WTC11 (cell line): ENCODE measurements around the gene U2AF1L4. TPM values are rescaled to one million over a fixed set of nuclear protein-coding genes. Genes with fewer than 3 reads are reported as not detected.
A peak's percentile ranks its signal among the peaks of the same experiment; 100 is the strongest.

Experiments used
- ATAC-seq: fragments of 200-7000 bp; cut with Tn5 transposase; 2 replicates; pipeline ENCODE4 v1.10.0; 2021; ENCODE audit warnings: mild to moderate bottlenecking, moderate library complexity
- CTCF ChIA-PET: fragments of 300-600 bp; sonication (Branson Sonifier 250); formaldehyde crosslinking; loops from one replicate; lab custom pipeline; 2021; ENCODE audit warnings: antibody characterized with exemption; lab: Charles Lee
- POLR2A ChIA-PET: fragments of 350-600 bp; sonication (Branson Sonifier 250); formaldehyde crosslinking; loops from one replicate; lab custom pipeline; 2021; ENCODE audit warnings: antibody characterized with exemption; lab: Charles Lee
- DNase-seq: peaks from one replicate; pipeline ENCODE4 v3.0.0; 2021; ENCODE audit warnings: low spot score
- H3K27ac Mint-ChIP-seq: 2 replicates; pipeline ENCODE4 v1.8.0; 2021; ENCODE audit warnings: mixed read lengths
- H3K27me3 Mint-ChIP-seq: 2 replicates; pipeline ENCODE4 v1.8.0; 2021; ENCODE audit warnings: low read depth, mild to moderate bottlenecking, moderate library complexity, mixed read lengths
- H3K36me3 Mint-ChIP-seq: 2 replicates; pipeline ENCODE4 v1.8.0; 2021; ENCODE audit warnings: mixed read lengths
- H3K4me1 Mint-ChIP-seq: 2 replicates; pipeline ENCODE4 v1.8.0; 2022; ENCODE audit warnings: mixed read lengths
- H3K4me3 Mint-ChIP-seq: 2 replicates; pipeline ENCODE4 v1.8.0; 2021; ENCODE audit warnings: mild to moderate bottlenecking, moderate library complexity, mixed read lengths
- H3K9me3 Mint-ChIP-seq: 2 replicates; pipeline ENCODE4 v1.8.0; 2021; ENCODE audit warnings: mixed read lengths
- ETV6 ChIP-seq: sonication (generic); formaldehyde crosslinking; IDR thresholded peaks from 2 replicates; pipeline ENCODE4 v1.8.1; 2022; ENCODE audit warnings: mild to moderate bottlenecking, missing genetic modification reagents
- GTF2I ChIP-seq: fragments of 250-450 bp; sonication (Bioruptor Pico); conservative IDR thresholded peaks from 2 replicates; pipeline ENCODE4 v1.4.0; 2021; ENCODE audit warnings: mild to moderate bottlenecking
- IRF2 ChIP-seq: sonication (generic); formaldehyde crosslinking; IDR thresholded peaks from 2 replicates; pipeline ENCODE4 v1.8.0; 2022; ENCODE audit warnings: low read depth, missing genetic modification reagents, borderline replicate concordance
- JUN ChIP-seq: sonication (generic); formaldehyde crosslinking; IDR thresholded peaks from 2 replicates; pipeline ENCODE4 v1.8.0; 2023; ENCODE audit warnings: mild to moderate bottlenecking, missing genetic modification reagents
- MYBL2 ChIP-seq: sonication (generic); formaldehyde crosslinking; IDR thresholded peaks from 2 replicates; pipeline ENCODE4 v1.8.1; 2023; ENCODE audit warnings: mild to moderate bottlenecking, moderate library complexity, missing genetic modification reagents
- PRRX2 ChIP-seq: fragments of 250-450 bp; sonication (Bioruptor Pico); IDR thresholded peaks from 2 replicates; pipeline ENCODE4 v1.8.0; 2021; ENCODE audit warnings: mild to moderate bottlenecking
- ZBTB21 ChIP-seq: sonication (generic); formaldehyde crosslinking; IDR thresholded peaks from 2 replicates; pipeline ENCODE4 v1.8.1; 2023; ENCODE audit warnings: mild to moderate bottlenecking, missing genetic modification reagents, borderline replicate concordance
- ZNF263 ChIP-seq: sonication (generic); formaldehyde crosslinking; IDR thresholded peaks from 2 replicates; pipeline ENCODE4 v1.8.1; 2022; ENCODE audit warnings: low read depth, mild to moderate bottlenecking, moderate library complexity, missing genetic modification reagents
- total RNA-seq: library from RNA; stranded (reverse); gene quantifications from 3 replicates; pipeline ENCODE4 v1.2.3, GENCODE V29; 2021
- TF ChIP-seq, protein P1 (sequence below): sonication (generic); formaldehyde crosslinking; IDR thresholded peaks from 2 replicates; pipeline ENCODE4 v1.8.0; 2022; ENCODE audit warnings: mild to moderate bottlenecking, missing genetic modification reagents
- TF ChIP-seq, protein P2 (sequence below): fragments of 250-450 bp; sonication (Bioruptor Pico); IDR thresholded peaks from 2 replicates; pipeline ENCODE4 v1.8.0; 2021; ENCODE audit warnings: mild to moderate bottlenecking
- TF ChIP-seq, protein P3 (sequence below): sonication (generic); formaldehyde crosslinking; IDR thresholded peaks from 2 replicates; pipeline ENCODE4 v1.8.1; 2023; ENCODE audit warnings: mild to moderate bottlenecking, missing genetic modification reagents
- TF ChIP-seq, protein P4 (sequence below): fragments of 200-600 bp; IDR thresholded peaks from 2 replicates; pipeline ENCODE4 v1.8.0; 2022; ENCODE audit warnings: antibody characterized with exemption
- TF ChIP-seq, protein P5 (sequence below): sonication (generic); formaldehyde crosslinking; conservative IDR thresholded peaks from 2 replicates; pipeline ENCODE4 v1.8.1; 2022; ENCODE audit warnings: mild to moderate bottlenecking, missing genetic modification reagents
- TF ChIP-seq, protein P6 (sequence below): sonication (generic); formaldehyde crosslinking; IDR thresholded peaks from 2 replicates; pipeline ENCODE4 v1.8.1; 2022; ENCODE audit warnings: mild to moderate bottlenecking, missing genetic modification reagents, moderate library complexity, borderline replicate concordance
- TF ChIP-seq, protein P7 (sequence below): sonication (generic); formaldehyde crosslinking; IDR thresholded peaks from 2 replicates; pipeline ENCODE4 v1.8.0; 2023; ENCODE audit warnings: missing genetic modification reagents, mild to moderate bottlenecking, borderline replicate concordance

Gene U2AF1L4
- total RNA-seq, 1 experiment from 2014 or later, result 20.9 TPM

DNA sequence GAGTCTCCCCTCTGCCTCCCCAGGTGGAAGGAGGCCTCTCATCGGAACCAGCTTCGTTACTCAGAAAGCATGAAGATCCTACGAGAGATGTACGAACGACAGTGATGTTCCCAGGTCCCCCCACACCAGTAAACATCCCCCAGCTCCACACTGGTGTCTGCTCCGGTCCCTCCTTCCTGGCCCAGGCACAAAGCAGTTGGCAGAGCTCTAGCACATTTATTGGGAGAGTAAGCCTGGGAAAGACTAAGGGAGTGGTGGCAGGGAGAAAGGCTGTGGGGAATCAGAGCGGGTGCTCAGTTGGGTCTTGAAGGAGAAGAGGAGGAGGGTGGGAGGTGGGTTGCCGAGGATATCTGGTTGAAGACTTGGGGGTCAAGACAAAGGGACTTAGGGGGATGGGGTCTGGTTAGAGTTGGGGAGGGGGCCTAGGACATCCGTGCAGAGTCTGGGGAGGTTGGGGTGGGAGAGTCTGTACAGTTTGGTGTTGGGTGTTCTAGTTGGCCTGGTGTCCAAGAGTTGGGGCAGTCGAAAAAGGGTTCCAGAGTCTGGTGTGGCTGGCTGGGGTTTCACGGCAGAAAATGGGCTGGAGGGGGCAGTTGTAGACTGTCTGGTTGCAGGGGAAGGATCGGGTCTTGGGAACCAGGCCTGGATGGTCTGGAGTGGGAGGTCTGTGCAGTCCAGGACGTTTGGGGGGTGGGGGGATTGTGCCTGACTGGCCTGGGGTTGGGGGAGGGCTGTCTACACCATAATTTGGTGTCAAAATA is 9.3 kb upstream of the U2AF1L4 start:
- H3K36me3 Mint-ChIP-seq, result no peaks in the 10 kb centered on the region
- CTCF ChIA-PET, result no interaction called here
- POLR2A ChIA-PET, result no interaction called here
- ATAC-seq (no peak), DNase-seq (no peak)
- peaks cover 16% of the 10 kb centered on the region for H3K4me1 Mint-ChIP-seq
- H3K27me3 Mint-ChIP-seq, result peaks cover 23% of the 10 kb centered on the region
- no peaks in the 10 kb centered on the region for H3K9me3 Mint-ChIP-seq
- no peak overlapping the region for H3K27ac Mint-ChIP-seq
- H3K4me3 Mint-ChIP-seq, result peak overlapping the region; percentile 68
- TF ChIP-seq JUN (CRISPR knock-in tag) (no peak), ZNF263 (CRISPR knock-in tag) (no peak)
- TF ChIP-seq, protein P1, sequence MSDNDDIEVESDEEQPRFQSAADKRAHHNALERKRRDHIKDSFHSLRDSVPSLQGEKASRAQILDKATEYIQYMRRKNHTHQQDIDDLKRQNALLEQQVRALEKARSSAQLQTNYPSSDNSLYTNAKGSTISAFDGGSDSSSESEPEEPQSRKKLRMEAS (CRISPR knock-in tag), result no peak

DNA sequence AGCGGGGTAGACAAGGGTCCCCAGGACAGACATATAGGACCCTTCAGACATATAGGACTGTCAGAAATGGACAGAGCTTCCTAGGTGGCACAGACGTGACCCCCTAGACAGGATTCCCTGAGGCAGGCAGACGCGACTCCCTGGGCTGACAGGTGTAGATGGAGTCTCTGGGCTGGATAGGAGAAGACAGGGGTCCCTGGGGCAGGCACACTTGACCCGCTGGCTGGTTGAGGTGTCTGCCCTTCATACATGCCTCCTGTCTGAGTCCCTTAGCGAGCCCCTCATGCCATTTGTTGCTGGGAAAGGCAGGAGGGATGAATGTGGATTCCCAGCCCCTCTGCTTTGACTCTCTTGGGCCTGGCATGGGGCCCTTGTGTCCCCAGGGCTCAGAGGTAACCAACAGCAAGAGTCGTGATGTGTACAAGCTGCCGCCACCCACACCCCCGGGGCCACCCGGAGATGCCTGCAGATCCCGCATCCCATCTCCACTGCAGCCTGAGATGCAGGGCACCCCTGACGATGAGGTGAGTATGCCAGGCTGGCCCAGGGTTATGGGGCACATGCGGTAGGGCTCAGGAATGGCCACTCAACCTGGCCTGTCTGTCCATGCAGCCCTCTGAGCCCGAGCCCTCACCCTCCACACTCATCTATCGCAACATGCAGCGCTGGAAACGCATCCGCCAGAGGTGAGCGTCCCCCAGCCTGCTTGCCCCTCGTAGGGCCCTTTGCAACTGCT is 8.6 kb upstream of the U2AF1L4 start:
- ChIA-PET CTCF (no interaction called here), POLR2A (no interaction called here)
- H3K4me3 Mint-ChIP-seq, result no peak overlapping the region
- no peak for TF ChIP-seq MYBL2
- TF ChIP-seq, protein P2, sequence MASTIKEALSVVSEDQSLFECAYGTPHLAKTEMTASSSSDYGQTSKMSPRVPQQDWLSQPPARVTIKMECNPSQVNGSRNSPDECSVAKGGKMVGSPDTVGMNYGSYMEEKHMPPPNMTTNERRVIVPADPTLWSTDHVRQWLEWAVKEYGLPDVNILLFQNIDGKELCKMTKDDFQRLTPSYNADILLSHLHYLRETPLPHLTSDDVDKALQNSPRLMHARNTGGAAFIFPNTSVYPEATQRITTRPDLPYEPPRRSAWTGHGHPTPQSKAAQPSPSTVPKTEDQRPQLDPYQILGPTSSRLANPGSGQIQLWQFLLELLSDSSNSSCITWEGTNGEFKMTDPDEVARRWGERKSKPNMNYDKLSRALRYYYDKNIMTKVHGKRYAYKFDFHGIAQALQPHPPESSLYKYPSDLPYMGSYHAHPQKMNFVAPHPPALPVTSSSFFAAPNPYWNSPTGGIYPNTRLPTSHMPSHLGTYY (CRISPR knock-in tag), result no peak
- TF ChIP-seq, protein P3, sequence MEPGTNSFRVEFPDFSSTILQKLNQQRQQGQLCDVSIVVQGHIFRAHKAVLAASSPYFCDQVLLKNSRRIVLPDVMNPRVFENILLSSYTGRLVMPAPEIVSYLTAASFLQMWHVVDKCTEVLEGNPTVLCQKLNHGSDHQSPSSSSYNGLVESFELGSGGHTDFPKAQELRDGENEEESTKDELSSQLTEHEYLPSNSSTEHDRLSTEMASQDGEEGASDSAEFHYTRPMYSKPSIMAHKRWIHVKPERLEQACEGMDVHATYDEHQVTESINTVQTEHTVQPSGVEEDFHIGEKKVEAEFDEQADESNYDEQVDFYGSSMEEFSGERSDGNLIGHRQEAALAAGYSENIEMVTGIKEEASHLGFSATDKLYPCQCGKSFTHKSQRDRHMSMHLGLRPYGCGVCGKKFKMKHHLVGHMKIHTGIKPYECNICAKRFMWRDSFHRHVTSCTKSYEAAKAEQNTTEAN (CRISPR knock-in tag), result no peak
- TF ChIP-seq ETV6 (CRISPR knock-in tag), result no peak
- TF ChIP-seq, protein P4, sequence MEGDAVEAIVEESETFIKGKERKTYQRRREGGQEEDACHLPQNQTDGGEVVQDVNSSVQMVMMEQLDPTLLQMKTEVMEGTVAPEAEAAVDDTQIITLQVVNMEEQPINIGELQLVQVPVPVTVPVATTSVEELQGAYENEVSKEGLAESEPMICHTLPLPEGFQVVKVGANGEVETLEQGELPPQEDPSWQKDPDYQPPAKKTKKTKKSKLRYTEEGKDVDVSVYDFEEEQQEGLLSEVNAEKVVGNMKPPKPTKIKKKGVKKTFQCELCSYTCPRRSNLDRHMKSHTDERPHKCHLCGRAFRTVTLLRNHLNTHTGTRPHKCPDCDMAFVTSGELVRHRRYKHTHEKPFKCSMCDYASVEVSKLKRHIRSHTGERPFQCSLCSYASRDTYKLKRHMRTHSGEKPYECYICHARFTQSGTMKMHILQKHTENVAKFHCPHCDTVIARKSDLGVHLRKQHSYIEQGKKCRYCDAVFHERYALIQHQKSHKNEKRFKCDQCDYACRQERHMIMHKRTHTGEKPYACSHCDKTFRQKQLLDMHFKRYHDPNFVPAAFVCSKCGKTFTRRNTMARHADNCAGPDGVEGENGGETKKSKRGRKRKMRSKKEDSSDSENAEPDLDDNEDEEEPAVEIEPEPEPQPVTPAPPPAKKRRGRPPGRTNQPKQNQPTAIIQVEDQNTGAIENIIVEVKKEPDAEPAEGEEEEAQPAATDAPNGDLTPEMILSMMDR, result no peak
- TF ChIP-seq GTF2I (CRISPR knock-in tag), result no peak
- TF ChIP-seq, protein P5, sequence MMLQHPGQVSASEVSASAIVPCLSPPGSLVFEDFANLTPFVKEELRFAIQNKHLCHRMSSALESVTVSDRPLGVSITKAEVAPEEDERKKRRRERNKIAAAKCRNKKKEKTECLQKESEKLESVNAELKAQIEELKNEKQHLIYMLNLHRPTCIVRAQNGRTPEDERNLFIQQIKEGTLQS (CRISPR knock-in tag), result no peak
- TF ChIP-seq PRRX2 (CRISPR knock-in tag), result no peak
- TF ChIP-seq ZBTB21, result no peak
- TF ChIP-seq IRF2, result no peak
- TF ChIP-seq, protein P6, sequence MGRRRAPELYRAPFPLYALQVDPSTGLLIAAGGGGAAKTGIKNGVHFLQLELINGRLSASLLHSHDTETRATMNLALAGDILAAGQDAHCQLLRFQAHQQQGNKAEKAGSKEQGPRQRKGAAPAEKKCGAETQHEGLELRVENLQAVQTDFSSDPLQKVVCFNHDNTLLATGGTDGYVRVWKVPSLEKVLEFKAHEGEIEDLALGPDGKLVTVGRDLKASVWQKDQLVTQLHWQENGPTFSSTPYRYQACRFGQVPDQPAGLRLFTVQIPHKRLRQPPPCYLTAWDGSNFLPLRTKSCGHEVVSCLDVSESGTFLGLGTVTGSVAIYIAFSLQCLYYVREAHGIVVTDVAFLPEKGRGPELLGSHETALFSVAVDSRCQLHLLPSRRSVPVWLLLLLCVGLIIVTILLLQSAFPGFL (CRISPR knock-in tag), result no peak
- TF ChIP-seq, protein P7, sequence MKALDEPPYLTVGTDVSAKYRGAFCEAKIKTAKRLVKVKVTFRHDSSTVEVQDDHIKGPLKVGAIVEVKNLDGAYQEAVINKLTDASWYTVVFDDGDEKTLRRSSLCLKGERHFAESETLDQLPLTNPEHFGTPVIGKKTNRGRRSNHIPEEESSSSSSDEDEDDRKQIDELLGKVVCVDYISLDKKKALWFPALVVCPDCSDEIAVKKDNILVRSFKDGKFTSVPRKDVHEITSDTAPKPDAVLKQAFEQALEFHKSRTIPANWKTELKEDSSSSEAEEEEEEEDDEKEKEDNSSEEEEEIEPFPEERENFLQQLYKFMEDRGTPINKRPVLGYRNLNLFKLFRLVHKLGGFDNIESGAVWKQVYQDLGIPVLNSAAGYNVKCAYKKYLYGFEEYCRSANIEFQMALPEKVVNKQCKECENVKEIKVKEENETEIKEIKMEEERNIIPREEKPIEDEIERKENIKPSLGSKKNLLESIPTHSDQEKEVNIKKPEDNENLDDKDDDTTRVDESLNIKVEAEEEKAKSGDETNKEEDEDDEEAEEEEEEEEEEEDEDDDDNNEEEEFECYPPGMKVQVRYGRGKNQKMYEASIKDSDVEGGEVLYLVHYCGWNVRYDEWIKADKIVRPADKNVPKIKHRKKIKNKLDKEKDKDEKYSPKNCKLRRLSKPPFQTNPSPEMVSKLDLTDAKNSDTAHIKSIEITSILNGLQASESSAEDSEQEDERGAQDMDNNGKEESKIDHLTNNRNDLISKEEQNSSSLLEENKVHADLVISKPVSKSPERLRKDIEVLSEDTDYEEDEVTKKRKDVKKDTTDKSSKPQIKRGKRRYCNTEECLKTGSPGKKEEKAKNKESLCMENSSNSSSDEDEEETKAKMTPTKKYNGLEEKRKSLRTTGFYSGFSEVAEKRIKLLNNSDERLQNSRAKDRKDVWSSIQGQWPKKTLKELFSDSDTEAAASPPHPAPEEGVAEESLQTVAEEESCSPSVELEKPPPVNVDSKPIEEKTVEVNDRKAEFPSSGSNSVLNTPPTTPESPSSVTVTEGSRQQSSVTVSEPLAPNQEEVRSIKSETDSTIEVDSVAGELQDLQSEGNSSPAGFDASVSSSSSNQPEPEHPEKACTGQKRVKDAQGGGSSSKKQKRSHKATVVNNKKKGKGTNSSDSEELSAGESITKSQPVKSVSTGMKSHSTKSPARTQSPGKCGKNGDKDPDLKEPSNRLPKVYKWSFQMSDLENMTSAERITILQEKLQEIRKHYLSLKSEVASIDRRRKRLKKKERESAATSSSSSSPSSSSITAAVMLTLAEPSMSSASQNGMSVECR (CRISPR knock-in tag), result no peak
- H3K9me3 Mint-ChIP-seq, result no peaks in the 10 kb centered on the region
- H3K4me1 Mint-ChIP-seq, result peaks cover 15% of the 10 kb centered on the region
- no peaks in the 10 kb centered on the region for H3K36me3 Mint-ChIP-seq
- no peak for DNase-seq
- no peak overlapping the region for H3K27ac Mint-ChIP-seq
- no peak for ATAC-seq
- H3K27me3 Mint-ChIP-seq, result peaks cover 23% of the 10 kb centered on the region
